Neural progenitor cell (in vitro differentiated cells): Measurements from ENCODE around the gene IL1RL2. TPM values are rescaled to one million over a fixed set of nuclear protein-coding genes. Genes with fewer than 3 reads are reported as not detected.

Source experiments
- DNase-seq: peaks from one replicate; pipeline ENCODE4 v3.0.0-alpha.2; 2016; ENCODE audit warnings: low spot score
- H2AFZ ChIP-seq: fragments of 200-600 bp; sonication (generic); replicated peaks from 2 replicates; pipeline ENCODE4 v1.6.1; 2016; ENCODE audit warnings: antibody characterized with exemption
- H3F3A ChIP-seq: fragments of 200-600 bp; sonication (generic); 2 replicates; pipeline ENCODE4 v1.6.1; 2016; ENCODE audit warnings: antibody characterized with exemption, low read depth
- H3K27ac ChIP-seq: fragments of 200-600 bp; sonication (generic); 2 replicates; pipeline ENCODE4 v1.5.1; 2016; ENCODE audit warnings: mild to moderate bottlenecking
- H3K27me3 ChIP-seq: fragments of 200-600 bp; sonication (generic); 2 replicates; pipeline ENCODE4 v1.6.1; 2016; ENCODE audit warnings: mild to moderate bottlenecking, moderate library complexity
- H3K36me3 ChIP-seq: fragments of 200-600 bp; sonication (generic); 2 replicates; pipeline ENCODE4 v1.5.1; 2016
- H3K4me1 ChIP-seq: fragments of 200-600 bp; sonication (generic); 2 replicates; pipeline ENCODE4 v1.6.1; 2016; ENCODE audit warnings: mixed run types
- H3K4me2 ChIP-seq: fragments of 200-600 bp; sonication (generic); 2 replicates; pipeline ENCODE4 v1.6.1; 2016
- H3K4me3 ChIP-seq: fragments of 200-600 bp; sonication (generic); 2 replicates; pipeline ENCODE4 v1.5.1; 2016
- H3K79me2 ChIP-seq: fragments of 200-600 bp; sonication (generic); 2 replicates; pipeline ENCODE4 v1.6.1; 2016; ENCODE audit warnings: low read depth
- H3K9ac ChIP-seq: fragments of 200-600 bp; sonication (generic); 2 replicates; pipeline ENCODE4 v1.6.1; 2016
- H3K9me3 ChIP-seq: fragments of 200-600 bp; sonication (generic); 2 replicates; pipeline ENCODE4 v1.5.1; 2016; ENCODE audit warnings: low read depth
- H4K20me1 ChIP-seq: fragments of 200-600 bp; sonication (generic); 2 replicates; pipeline ENCODE4 v1.6.1; 2016; ENCODE audit warnings: low read depth
- H3K27ac Mint-ChIP-seq: 3 replicates; pipeline ENCODE4 v1.8.0; 2021; ENCODE audit warnings: mixed read lengths
- H3K27me3 Mint-ChIP-seq: 2 replicates; pipeline ENCODE4 v1.8.0; 2022; ENCODE audit warnings: low read depth, mild to moderate bottlenecking, inconsistent platforms, moderate library complexity, mixed read lengths; ENCODE audit not compliant: insufficient read depth
- H3K36me3 Mint-ChIP-seq: 3 replicates; pipeline ENCODE4 v1.8.0; 2021; ENCODE audit warnings: mixed read lengths
- H3K4me1 Mint-ChIP-seq: 3 replicates; pipeline ENCODE4 v1.8.0; 2021; ENCODE audit warnings: mixed read lengths
- H3K4me3 Mint-ChIP-seq: 3 replicates; pipeline ENCODE4 v1.8.0; 2021; ENCODE audit warnings: mild to moderate bottlenecking, moderate library complexity, mixed read lengths
- H3K9me3 Mint-ChIP-seq: 3 replicates; pipeline ENCODE4 v1.8.0; 2020; ENCODE audit warnings: mixed read lengths
- CTCF ChIP-seq: fragments of 200-600 bp; sonication (generic); IDR thresholded peaks from 2 replicates; pipeline ENCODE4 v1.5.1; 2017; ENCODE audit warnings: antibody characterized with exemption, mild to moderate bottlenecking
- EZH2 ChIP-seq: fragments of 200-600 bp; sonication (generic); IDR thresholded peaks from 2 replicates; pipeline ENCODE4 v1.6.1; 2017; ENCODE audit warnings: antibody characterized with exemption, mild to moderate bottlenecking, moderate library complexity
- EZH2phosphoT487 ChIP-seq: fragments of 200-600 bp; sonication (generic); IDR thresholded peaks from 2 replicates; pipeline ENCODE4 v1.6.1; 2017; ENCODE audit warnings: antibody characterized with exemption
- total RNA-seq: library from RNA; depleted of rRNA; stranded (reverse); fragments of >200 nt; gene quantifications from 2 replicates; pipeline ENCODE4 v1.2.3, GENCODE V29; 2015; ENCODE audit warnings: low replicate concordance

The IL1RL2 gene
- total RNA-seq, 1 donor from 2014 or later: not detected

GRCh38 chr2:102236132-102236531, 49.3 kb downstream of the IL1RL2 start:
- Mint-ChIP-seq H3K27ac (no peak overlapping the region), H3K27me3 (peaks cover 6% of the 10 kb centered on the region), H3K4me3 (no peak overlapping the region), H3K4me1 (peaks cover 7% of the 10 kb centered on the region), H3K9me3 (peaks cover 7% of the 10 kb centered on the region), H3K36me3 (no peaks in the 10 kb centered on the region)
- no peak overlapping the region for H3K27ac ChIP-seq
- no peak overlapping the region for H3K4me3 ChIP-seq
- no peaks in the 10 kb centered on the region for H3K4me1 ChIP-seq
- H3F3A ChIP-seq: no peaks in the 10 kb centered on the region
- H3K27me3 ChIP-seq: no peaks in the 10 kb centered on the region
- DNase-seq: no peak
- no peaks in the 10 kb centered on the region for H3K9me3 ChIP-seq
- no peak overlapping the region for H3K9ac ChIP-seq
- TF ChIP-seq EZH2 (no peak), CTCF (no peak), EZH2phosphoT487 (no peak)
- no peak overlapping the region for H2AFZ ChIP-seq
- H3K79me2 ChIP-seq: no peaks in the 10 kb centered on the region
- H3K36me3 ChIP-seq: no peaks in the 10 kb centered on the region
- H4K20me1 ChIP-seq: no peaks in the 10 kb centered on the region
- H3K4me2 ChIP-seq: no peak overlapping the region

GRCh38 chr2:102237176-102237575, 50.4 kb downstream of the IL1RL2 start:
- Histone ChIP-seq H3K4me1 (no peaks in the 10 kb centered on the region), H3K4me3 (no peak overlapping the region), H3K36me3 (no peaks in the 10 kb centered on the region), H3K27me3 (no peaks in the 10 kb centered on the region), H3F3A (no peaks in the 10 kb centered on the region), H3K79me2 (no peaks in the 10 kb centered on the region), H3K9ac (no peak overlapping the region), H3K9me3 (no peaks in the 10 kb centered on the region), H4K20me1 (no peaks in the 10 kb centered on the region), H2AFZ (no peak overlapping the region), H3K27ac (no peak overlapping the region), H3K4me2 (no peak overlapping the region)
- no peak overlapping the region for H3K27ac Mint-ChIP-seq
- no peak overlapping the region for H3K4me3 Mint-ChIP-seq
- H3K4me1 Mint-ChIP-seq: peaks cover 7% of the 10 kb centered on the region
- peaks cover 4% of the 10 kb centered on the region for H3K27me3 Mint-ChIP-seq
- H3K9me3 Mint-ChIP-seq: peaks cover 7% of the 10 kb centered on the region
- no peaks in the 10 kb centered on the region for H3K36me3 Mint-ChIP-seq
- TF ChIP-seq EZH2: no peak
- no peak for DNase-seq

- Histone ChIP-seq H3K27ac (no peak overlapping the region), H3K27me3 (no peaks in the 10 kb centered on the region), H3K4me1 (no peaks in the 10 kb centered on the region), H3K4me2 (no peak overlapping the region), H3K4me3 (no peak overlapping the region), H4K20me1 (no peaks in the 10 kb centered on the region), H3K9me3 (no peaks in the 10 kb centered on the region), H3F3A (no peaks in the 10 kb centered on the region), H2AFZ (no peak overlapping the region), H3K9ac (no peak overlapping the region), H3K36me3 (no peaks in the 10 kb centered on the region), H3K79me2 (no peaks in the 10 kb centered on the region)
- no peaks in the 10 kb centered on the region for H3K36me3 Mint-ChIP-seq
- H3K9me3 Mint-ChIP-seq: peaks cover 7% of the 10 kb centered on the region
- no peak overlapping the region for H3K27ac Mint-ChIP-seq
- H3K4me1 Mint-ChIP-seq: peaks cover 7% of the 10 kb centered on the region
- H3K4me3 Mint-ChIP-seq: no peak overlapping the region
- no peak for DNase-seq
- peaks cover 4% of the 10 kb centered on the region for H3K27me3 Mint-ChIP-seq
- no peak for TF ChIP-seq CTCF
- no peak for TF ChIP-seq EZH2phosphoT487
- no peak for TF ChIP-seq EZH2
Observed at GRCh38 chr2:102238039-102238756, 51.4 kb downstream of the IL1RL2 start.

GRCh38 chr2:102238778-102239177, 52.0 kb downstream of the IL1RL2 start:
- Histone ChIP-seq H4K20me1 (no peaks in the 10 kb centered on the region), H3K4me2 (no peak overlapping the region), H3F3A (no peaks in the 10 kb centered on the region), H3K9me3 (no peaks in the 10 kb centered on the region), H3K27me3 (no peaks in the 10 kb centered on the region), H3K9ac (no peak overlapping the region), H3K36me3 (no peaks in the 10 kb centered on the region), H3K27ac (no peak overlapping the region), H3K79me2 (no peaks in the 10 kb centered on the region), H2AFZ (no peak overlapping the region), H3K4me3 (no peak overlapping the region), H3K4me1 (no peaks in the 10 kb centered on the region)
- no peak overlapping the region for H3K27ac Mint-ChIP-seq
- H3K27me3 Mint-ChIP-seq: peaks cover 4% of the 10 kb centered on the region
- no peak overlapping the region for H3K4me3 Mint-ChIP-seq
- TF ChIP-seq EZH2: no peak
- TF ChIP-seq EZH2phosphoT487: no peak
- TF ChIP-seq CTCF: no peak
- DNase-seq: no peak
- no peaks in the 10 kb centered on the region for H3K36me3 Mint-ChIP-seq
- peaks cover 7% of the 10 kb centered on the region for H3K4me1 Mint-ChIP-seq
- H3K9me3 Mint-ChIP-seq: peaks cover 7% of the 10 kb centered on the region
